HG02763 (cell line): ENCODE data around the gene L1CAM.
"Not testable (repeated sequence)": the region's sequence is repeated elsewhere in the genome, so short reads cannot be mapped to it uniquely, and the experiment has no call there.

Source experiments
- ATAC-seq: cut with Tn5 transposase; IDR thresholded peaks from one replicate; pipeline ENCODE4 v1.9.1; 2021; ENCODE audit warnings: mild to moderate bottlenecking, moderate library complexity; ENCODE audit not compliant: unreplicated experiment

The L1CAM gene

GRCh38 chrX:153831429-153832150 is 54.4 kb downstream of the L1CAM start:
- ATAC-seq = no peak

DNA sequence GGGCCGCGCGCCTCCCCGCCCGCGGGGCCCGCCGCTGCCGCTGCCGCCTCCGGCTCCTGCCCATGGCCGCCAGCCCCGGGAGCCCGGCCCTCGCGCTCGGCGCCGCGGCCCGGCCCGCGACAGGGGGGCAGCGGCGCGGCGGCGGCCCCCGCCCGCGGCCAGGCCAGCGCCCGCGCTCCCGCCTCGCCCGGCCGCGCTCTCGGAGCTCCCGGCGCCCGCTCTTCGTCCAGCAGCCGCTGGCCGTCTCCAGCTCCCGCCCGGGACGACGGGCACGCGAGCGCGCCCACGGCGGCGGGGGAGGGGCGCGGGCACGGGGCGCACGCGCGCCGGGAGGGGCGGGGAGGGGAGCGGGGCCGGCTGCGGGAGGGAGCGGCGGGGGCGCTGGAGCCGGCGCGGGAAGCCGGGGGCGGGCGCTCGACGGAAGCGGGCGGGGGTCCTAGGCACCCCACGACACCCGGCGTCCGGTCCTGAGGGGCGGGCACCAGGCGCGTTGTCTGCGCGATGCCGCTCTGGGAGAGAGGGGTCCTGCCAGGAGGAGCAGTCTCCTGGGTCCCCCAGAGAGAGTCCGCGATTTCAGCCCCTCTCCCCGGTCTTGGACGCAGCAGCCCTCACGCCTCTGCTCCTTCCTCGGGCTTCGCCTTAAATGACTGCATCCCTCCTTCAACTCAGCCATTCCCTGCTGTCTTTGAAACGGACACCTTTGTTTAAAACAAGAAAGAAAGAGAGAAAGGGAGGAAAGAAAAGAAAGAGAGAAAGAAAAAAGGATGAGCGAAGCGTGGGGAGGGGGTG is 55.1 kb downstream of the L1CAM start:
- no peak for ATAC-seq

- no peak for ATAC-seq
These were observed 56.0 kb downstream of the L1CAM start, which contains the start of gene PDZD4 for GRCh38 chrX:153829799-153830639. PDZD4 (minus strand) TSS chrX:153830544; CDS start chrX:153830298, 246 bp downstream.

DNA sequence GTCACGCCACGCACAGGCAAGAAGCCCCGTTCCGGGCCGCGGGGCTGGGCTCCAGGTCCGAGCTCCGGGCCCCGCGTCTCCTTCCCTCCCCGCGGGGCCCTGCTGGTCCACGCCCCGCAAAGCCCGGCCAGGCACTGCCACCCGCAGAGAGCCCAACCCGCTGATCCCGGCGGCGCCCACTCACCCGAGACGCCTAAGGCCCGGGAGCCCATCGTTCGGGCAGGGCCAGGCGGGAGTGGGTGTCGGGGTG is 56.5 kb downstream of the L1CAM start:
- no peak for ATAC-seq

DNA sequence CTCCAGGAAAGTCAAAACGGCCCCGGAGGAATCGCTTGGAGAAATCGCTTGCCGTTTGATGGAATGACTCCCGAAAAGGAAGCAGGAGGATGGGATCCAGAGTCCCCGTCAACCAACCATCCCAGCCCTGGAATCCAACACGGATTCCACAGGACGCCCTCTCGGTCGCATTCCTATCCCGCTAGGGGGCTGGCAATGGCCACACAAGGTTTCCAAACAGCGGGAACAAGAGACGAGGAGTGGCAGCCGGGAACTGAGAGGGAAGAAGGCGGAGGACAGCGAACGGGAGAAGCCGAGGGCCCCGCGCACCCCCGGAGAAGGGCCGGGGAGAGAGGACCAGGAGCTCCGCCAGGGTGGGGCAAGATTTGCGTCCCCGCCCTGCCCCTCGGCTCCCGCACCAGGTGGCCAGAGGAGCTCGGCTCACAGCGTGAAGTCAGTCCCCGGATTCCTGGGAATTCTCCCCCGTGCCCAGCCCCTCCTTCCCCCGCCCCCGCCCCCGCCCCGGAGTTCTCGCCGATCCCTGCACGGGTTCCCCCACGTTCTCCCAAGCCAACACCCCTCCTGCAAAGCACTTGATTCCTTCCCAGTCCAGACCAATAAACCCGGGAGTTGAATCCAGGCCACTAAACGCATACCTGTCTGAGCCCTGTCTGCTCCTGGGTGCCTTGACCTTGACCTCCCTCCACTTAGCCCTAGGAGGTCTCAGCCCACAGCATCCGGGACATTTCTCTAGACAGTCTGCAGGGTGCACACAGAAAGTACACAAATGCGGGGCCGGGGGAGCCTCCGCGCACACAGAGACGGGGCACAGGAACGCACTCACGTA is 57.0 kb downstream of the L1CAM start:
- no peak for ATAC-seq

- no peak for ATAC-seq
These were observed 57.7 kb downstream of the L1CAM start for GRCh38 chrX:153828308-153828707.

DNA sequence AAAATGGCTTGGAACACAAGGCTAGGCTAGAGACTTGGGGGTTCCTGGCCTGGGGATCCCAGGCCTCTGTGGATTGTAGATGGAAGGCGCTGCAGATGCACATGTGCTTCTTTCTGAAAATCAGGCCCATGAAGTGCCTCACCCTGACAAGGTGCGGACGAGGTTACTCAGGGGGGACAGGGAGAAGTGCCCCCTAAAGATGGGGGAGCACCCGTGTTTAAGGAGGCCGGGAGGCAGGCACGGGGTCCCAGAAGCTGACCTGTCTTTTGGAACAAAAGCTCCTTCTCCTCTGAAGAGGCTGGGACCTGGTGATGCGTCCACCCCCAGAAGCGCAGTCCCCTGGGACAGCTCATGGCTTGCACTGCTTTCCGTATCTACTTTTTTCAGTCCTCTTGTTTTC is 58.1 kb downstream of the L1CAM start:
- ATAC-seq = no peak

DNA sequence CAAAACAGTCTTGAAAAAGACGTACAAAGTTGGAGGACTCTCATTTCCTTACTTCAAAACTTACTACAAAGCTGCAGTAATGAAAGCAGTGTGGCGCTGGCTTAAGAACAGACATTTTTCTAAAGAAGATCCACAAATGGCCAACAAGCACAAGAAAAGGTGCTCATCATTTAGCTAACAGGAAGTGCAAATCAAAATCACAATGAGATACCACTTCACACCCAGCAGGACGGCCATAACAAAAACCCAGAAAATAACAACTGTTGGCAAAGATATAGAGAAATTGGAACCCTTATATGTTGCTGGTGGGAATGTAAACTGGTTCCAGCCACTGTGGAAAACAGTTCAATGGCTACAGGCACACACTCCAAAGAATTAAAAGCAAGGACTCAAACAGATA is 59.0 kb downstream of the L1CAM start:
- ATAC-seq = no peak

GRCh38 chrX:153825042-153825441 is 60.9 kb downstream of the L1CAM start:
- ATAC-seq = no peak

DNA sequence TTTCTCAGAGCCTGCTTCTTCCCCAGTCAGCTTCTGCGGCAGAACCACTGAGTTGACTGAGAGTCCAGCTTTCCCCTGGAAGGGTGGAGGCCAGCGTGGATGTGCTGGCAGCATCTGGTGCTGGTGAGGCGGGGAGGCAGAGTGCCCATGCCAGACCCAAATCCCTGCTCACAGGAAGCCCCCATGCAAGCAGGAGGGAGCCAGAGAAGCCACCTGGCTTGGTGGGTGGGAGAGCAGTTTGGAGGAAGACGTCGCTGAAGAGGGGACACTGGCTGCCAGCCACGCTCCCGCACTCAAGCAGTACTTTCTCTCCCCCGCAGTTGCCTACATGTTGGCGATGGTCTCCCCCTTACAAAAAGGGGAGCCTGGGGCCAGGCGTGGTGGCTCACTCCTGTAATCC is 61.6 kb downstream of the L1CAM start:
- no peak for ATAC-seq

DNA sequence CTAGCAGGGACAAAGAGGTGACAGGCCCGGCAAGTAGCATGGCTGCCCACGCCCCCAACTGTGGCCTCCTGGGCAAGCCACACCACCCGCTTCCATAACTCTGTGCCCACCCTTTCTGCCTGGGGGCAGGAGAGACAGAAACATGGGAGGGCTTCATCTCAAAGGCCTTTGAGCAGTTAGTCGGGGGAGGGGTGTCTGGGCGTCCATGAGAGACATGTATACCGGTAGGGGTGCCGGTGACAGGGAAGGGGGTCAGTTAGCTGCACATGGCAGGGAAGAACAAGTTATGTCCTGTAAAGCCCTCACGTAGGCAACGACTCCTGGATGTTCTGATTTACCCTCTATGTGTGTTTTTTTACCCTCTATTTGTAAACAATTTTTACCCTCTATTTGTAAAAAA is 64.9 kb downstream of the L1CAM start:
- no peak for ATAC-seq

GRCh38 chrX:153820601-153821000 is 65.4 kb downstream of the L1CAM start:
- no peak for ATAC-seq

DNA sequence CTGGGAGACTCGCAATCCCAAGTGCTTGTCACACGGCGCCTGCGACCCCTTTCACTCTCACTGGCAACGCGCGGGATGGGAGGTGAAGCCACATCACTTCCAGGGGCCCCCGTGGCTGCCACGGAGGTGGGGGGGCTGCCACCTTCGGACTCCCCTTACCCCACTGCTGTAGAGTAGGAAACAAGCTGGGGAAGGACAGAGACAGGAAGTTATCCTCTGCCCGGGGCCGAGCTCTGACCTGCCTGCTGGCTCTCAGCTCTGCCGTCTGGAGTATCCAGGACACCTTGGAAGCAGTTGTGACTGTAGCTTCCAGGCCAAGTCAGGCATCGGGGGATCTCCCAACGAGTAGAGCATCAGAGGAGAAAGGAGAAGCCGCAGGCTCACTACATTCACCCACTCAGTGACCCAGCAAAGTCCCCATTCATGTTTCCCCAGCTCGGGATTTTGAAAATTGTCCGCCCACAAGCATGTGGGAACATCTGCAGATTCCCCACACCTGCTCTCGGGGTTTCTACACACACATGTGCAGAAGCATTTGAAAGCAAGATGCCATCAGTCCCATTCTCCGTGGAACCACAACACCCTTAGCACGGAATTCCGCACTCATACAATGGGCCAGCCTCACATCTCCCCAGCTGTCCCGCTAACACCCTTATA is 66.5 kb downstream of the L1CAM start:
- ATAC-seq = no peak

- no peak for ATAC-seq
These were observed 67.2 kb downstream of the L1CAM start for GRCh38 chrX:153818571-153819383.

DNA sequence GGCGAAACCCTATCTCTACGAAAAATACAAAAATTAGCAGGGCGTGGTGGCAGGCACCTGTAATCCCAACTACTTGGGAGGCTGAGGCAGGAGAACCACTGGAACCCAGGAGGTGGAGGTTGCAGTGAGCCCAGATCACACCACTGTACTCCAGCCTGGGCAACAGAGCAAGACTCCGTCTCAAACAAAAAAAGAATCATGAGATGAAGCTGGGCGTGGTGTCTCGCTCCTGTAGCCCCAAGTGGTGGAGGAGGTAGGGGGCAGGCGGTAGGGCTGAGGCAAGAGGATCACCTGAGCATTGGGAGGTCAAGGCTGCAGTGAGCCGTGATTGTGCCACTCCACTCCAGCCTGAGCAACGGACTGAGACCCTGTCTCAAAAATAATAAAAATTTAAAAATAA is 67.9 kb downstream of the L1CAM start:
- ATAC-seq = not testable (repeated sequence)

GRCh38 chrX:153816831-153817690 is 68.9 kb downstream of the L1CAM start:
- ATAC-seq = no peak

DNA sequence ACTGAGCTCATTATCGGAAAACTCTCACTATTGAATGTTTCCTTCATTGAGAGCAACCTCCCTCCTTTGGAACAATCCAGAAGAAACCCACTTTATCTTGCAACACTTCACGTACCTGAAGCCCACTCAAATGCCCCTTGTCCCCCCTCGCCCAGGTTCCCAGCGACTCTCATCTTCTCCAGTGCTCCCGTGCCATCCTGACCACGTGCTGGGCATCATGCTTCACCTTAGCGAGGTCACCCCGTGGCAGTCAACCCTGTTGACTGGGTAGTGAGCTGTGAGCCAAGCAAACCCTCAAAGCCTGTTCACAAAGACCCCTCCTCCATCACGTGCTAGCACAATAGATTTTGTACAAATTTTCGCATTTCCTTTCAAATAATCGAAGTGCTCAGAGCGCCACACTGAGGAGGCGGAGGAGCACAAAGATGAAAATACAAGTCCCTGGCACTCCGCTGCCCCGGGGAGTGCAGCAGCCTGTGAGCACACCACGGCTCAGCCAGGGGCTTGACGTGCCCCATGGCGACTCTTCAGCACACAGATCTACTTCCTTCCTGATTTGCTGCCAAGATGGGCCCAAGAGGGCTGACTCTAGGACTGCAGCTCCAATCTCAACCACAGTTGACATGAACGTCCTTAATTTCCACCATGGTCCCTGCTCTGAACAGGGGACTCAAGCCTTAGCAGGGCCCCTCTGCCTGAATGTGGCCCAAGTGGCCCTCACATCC is 71.2 kb downstream of the L1CAM start:
- no peak for ATAC-seq

DNA sequence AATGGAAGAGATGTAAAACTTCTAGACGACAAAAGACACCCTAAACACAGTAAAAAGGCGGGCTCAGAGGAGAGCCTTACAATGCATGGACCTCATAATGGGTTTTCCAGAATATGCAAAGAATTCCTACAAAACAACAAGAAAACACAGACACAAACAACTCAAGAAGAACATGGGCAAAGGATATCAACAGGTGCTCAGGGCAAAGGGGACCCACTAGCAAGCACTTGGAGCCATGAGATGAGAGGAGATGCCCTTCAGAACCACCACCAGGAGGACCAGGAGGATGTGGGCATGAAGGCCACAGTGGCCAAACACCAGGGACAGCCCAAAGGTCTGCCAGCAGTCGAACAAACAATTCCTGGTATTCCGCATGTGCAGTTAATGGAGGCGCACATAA is 72.8 kb downstream of the L1CAM start:
- no peak for ATAC-seq
